Activated CD8-positive, alpha-beta T cell treated with anti-CD3 and anti-CD28 coated beads, Interleukin-2, amount 10 ng/mL, durations not matched to agents 7 days and 5 days (primary cell): ENCODE measurements around the gene CACNA1G. TPM values are rescaled to one million over a fixed set of nuclear protein-coding genes. Genes with fewer than 3 reads are reported as not detected.

ENCODE experiments used
- ATAC-seq: fragments of 150-1000 bp; cut with Tn5 transposase; one replicate; pipeline ENCODE4 v1.10.0; 2021; ENCODE audit warnings: moderate library complexity
- CTCF ChIA-PET: fragments of 350-600 bp; sonication (Branson Sonifier 250); formaldehyde crosslinking; loops from one replicate; lab custom pipeline; 2021; ENCODE audit warnings: antibody characterized with exemption; lab: Charles Lee
- POLR2A ChIA-PET: fragments of 350-600 bp; sonication (Branson Sonifier 250); formaldehyde crosslinking; loops from one replicate; lab custom pipeline; 2021; ENCODE audit warnings: antibody characterized with exemption; lab: Charles Lee
- DNase-seq: peaks from one replicate; pipeline ENCODE4 v3.0.0-alpha.2; 2020
- H3K27ac Mint-ChIP-seq: one replicate; pipeline ENCODE4 v1.8.0; 2021; ENCODE audit warnings: mild to moderate bottlenecking, mixed read lengths
- H3K27me3 Mint-ChIP-seq: one replicate; pipeline ENCODE4 v1.8.0; 2021; ENCODE audit warnings: low read depth, mixed read lengths
- H3K36me3 Mint-ChIP-seq: one replicate; pipeline ENCODE4 v1.8.0; 2021; ENCODE audit warnings: low read depth, mixed read lengths
- H3K4me1 Mint-ChIP-seq: one replicate; pipeline ENCODE4 v1.8.0; 2021; ENCODE audit warnings: low read depth, mixed read lengths
- H3K4me3 Mint-ChIP-seq: one replicate; pipeline ENCODE4 v1.8.0; 2021; ENCODE audit warnings: mild to moderate bottlenecking, mixed read lengths
- H3K9me3 Mint-ChIP-seq: one replicate; pipeline ENCODE4 v1.8.0; 2022; ENCODE audit warnings: mixed read lengths; ENCODE audit not compliant: insufficient read depth
- total RNA-seq, 2 experiments: library from RNA; stranded (reverse); gene quantifications; one replicate each; pipeline ENCODE4 v1.2.3, GENCODE V29; 2021

The CACNA1G gene
- total RNA-seq, 2 experiments from 2014 or later: not detected

DNA sequence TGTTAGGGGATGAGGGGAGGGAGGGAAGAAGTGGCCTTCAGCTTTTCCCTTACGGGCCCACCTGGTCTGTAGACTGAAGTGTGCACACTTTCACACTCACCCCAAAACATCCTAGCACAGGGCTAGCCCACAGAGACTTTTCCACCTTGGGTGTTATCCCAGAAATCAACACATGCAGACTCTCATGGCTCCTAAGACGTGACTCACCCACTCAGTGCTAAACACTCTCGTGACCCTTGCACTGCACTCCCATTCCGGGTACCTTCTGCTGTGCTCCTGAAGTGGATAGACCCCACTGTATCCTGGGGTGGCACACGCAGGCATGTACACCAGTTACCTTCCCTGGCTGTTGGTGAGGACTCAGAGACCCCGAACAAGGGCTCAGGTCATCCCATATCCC, 51.1 kb downstream of the CACNA1G start:
- CTCF ChIA-PET: no interaction called here
- POLR2A ChIA-PET: interaction anchor here (0.7 kb wide), 1 partner anchor 118 kb away, joined by 3 read pairs; no protein-coding TSS in a partner anchor

DNA sequence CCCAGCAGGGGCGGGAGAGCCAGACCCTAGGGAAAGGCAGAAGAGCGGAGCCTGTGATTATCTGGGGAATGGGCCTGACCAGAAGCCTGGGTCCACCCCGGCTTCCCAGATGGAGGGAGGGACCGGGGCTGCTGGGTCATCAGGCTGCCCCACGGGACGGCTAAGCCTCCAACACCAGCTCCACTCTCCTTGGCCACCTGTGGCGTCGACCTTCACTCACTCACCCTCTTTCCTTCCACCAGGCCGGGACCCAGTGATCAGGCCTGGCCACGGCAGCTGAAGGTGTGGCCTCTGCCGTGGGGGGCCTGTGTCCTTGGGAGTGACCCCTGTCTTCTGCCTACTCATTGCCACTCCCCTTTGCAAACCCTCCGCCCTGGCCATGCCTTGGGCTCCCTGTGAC, 51.8 kb downstream of the CACNA1G start:
- Mint-ChIP-seq H3K27ac (no peak overlapping the region), H3K36me3 (no peaks in the 10 kb centered on the region), H3K27me3 (peaks cover 7% of the 10 kb centered on the region), H3K9me3 (no peaks in the 10 kb centered on the region), H3K4me1 (peaks cover 12% of the 10 kb centered on the region), H3K4me3 (no peak overlapping the region)
- ChIA-PET POLR2A (no interaction called here), CTCF (interaction anchor here (1.2 kb wide), 1 partner anchor 66 kb away, joined by 3 read pairs; the partner anchor contains the start of gene SPATA20)
- no peak for ATAC-seq
- no peak for DNase-seq

More for the DNA sequence above, 51.1 kb downstream of the CACNA1G start:
- ATAC-seq (no peak), DNase-seq (no peak)
- peaks cover 11% of the 10 kb centered on the region for H3K27me3 Mint-ChIP-seq
- no peak overlapping the region for H3K4me3 Mint-ChIP-seq
- peak overlapping the region; percentile 46 for H3K27ac Mint-ChIP-seq
- peaks cover 12% of the 10 kb centered on the region for H3K4me1 Mint-ChIP-seq
- no peaks in the 10 kb centered on the region for H3K36me3 Mint-ChIP-seq
- no peaks in the 10 kb centered on the region for H3K9me3 Mint-ChIP-seq

DNA sequence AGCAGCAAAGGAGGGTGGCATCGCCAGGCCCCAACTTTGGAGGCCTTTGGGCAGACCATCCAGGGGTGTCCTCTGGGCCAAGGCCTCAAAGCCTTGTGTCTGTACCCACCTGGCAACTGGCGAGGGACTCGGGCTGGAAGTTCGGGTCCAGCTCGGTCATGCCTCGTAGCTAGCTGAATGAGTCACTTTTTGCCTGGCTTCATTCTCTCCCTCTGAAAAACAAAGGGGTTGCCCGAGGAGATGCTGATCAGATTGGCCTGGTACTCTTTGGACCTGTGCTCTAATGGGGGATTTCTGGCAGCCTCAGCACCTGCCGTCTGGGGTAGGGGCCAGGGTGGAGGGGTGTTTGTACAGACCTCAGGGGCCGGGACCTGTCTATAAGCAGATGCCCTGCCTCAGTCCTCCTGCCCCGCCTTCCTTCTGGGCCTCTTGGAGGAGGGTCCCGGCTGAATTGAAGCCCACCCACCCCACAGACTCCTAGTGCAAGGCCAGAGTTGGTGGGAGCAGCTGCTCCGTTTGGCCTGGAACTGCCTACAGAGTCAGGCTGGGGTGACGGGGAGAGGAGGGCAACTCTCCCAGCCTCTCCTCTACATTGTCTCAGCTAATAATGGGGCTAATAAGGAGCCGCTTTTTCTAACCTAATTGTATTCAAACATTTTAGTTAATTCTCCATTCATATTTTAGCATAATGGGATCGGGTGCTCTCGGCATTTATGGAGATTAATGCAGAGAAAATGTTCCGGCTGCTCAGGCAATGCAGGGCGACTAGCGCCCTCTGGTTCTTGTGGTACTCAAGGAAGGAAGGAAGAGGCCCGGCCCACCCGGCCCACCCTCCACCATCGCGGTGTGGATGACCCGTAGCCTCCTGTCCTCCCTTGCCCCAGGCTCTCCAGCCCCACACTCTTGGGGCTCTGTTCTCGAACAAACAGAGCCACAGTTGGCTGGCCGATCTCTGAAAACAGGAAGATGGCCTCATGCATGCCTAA, 52.8 kb downstream of the CACNA1G start:
- peaks cover 7% of the 10 kb centered on the region for H3K27me3 Mint-ChIP-seq

DNA sequence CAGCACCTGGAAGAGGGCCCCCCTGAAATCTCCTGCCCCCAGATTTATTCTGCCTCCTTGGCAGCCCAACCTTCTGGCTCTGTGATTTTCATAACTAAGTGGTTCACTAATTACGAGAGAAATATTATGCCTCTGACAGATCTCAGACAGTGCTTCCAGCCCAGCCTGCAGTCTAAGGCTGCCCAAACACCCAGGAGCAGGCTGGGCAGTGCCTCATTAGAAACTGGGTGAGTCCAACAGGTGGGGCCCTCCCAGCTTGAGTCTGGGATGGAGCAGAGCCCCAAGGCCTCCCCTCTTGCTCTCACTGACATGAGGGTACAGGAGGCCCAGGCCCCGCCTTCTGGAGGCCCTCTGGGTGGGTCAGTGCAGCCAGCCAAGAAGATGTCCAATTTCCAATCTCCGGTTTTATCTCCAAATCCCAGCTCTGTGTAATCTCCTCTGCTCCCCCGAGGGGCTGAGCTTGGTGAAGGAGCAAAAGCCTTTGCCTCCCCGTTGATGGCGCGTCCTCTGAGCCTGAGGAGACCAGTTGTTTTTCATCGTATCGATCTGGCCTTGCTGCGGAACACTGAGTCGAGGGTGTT, 54.0 kb downstream of the CACNA1G start:
- no peaks in the 10 kb centered on the region for H3K36me3 Mint-ChIP-seq
- no peak for ATAC-seq
- no peak overlapping the region for H3K4me3 Mint-ChIP-seq
- H3K27me3 Mint-ChIP-seq: peaks cover 7% of the 10 kb centered on the region
- no peaks in the 10 kb centered on the region for H3K9me3 Mint-ChIP-seq
- no peak for DNase-seq
- H3K4me1 Mint-ChIP-seq: peaks cover 12% of the 10 kb centered on the region
- H3K27ac Mint-ChIP-seq: no peak overlapping the region
- ChIA-PET CTCF (no interaction called here), POLR2A (no interaction called here)

More for the DNA sequence above, 52.8 kb downstream of the CACNA1G start:
- ChIA-PET POLR2A (no interaction called here), CTCF (interaction anchor here (1.2 kb wide), 1 partner anchor 67 kb away, joined by 3 read pairs; the partner anchor contains the start of gene SPATA20)
- ATAC-seq (no peak), DNase-seq (no peak)
- H3K4me1 Mint-ChIP-seq: peaks cover 12% of the 10 kb centered on the region
- no peak overlapping the region for H3K27ac Mint-ChIP-seq
- H3K9me3 Mint-ChIP-seq: no peaks in the 10 kb centered on the region
- no peak overlapping the region for H3K4me3 Mint-ChIP-seq
- no peaks in the 10 kb centered on the region for H3K36me3 Mint-ChIP-seq

DNA sequence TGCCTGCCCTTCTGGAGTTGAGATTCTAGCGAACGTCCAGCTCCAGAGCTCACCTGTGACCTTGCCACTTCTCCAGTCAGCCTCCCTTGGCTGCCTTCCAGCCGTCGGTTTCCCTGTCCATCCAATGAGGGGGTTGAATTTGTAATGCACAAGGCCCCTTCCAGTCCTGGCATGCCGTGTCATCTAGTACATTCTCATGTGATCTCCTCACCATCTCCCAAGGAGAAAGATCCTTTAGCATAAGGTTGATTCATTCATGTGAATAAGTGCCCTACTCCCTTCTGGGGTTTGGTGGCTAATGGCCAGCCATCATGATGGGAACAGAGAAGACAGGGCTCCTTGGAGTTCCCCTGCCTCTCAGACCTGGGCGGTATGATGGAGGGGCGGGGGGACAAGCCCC, 55.3 kb downstream of the CACNA1G start:
- peaks cover 12% of the 10 kb centered on the region for H3K4me1 Mint-ChIP-seq
- POLR2A ChIA-PET: no interaction called here

DNA sequence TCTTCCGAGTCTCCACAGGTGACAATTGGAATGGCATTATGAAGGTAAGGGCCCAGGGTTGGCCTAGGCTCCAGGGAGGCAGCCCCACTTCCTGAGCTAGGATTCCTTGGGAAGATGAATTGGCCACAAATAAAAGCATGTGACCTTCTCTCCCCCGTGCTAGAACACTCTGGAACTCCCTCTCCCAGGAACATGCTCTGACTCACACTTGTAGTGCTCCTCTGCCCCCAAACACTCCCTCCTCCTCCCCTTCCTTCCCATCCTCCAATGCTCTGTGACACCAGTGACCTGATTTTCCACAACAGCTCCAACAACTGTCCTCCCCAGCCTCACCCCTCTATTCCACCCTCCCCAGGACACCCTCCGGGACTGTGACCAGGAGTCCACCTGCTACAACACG, 57.8 kb downstream of the CACNA1G start:
- Mint-ChIP-seq H3K27ac (no peak overlapping the region), H3K9me3 (no peaks in the 10 kb centered on the region), H3K4me3 (no peak overlapping the region), H3K4me1 (peaks cover 12% of the 10 kb centered on the region), H3K27me3 (peaks cover 9% of the 10 kb centered on the region), H3K36me3 (no peaks in the 10 kb centered on the region)
- DNase-seq (no peak), ATAC-seq (no peak)
- POLR2A ChIA-PET: no interaction called here
- CTCF ChIA-PET: interaction anchor here (2.9 kb wide), 1 partner anchor 12 kb away, joined by 9 read pairs; no protein-coding TSS in a partner anchor

More for the DNA sequence above, 55.3 kb downstream of the CACNA1G start:
- H3K36me3 Mint-ChIP-seq: no peaks in the 10 kb centered on the region
- ATAC-seq (no peak), DNase-seq (no peak)
- H3K27ac Mint-ChIP-seq: no peak overlapping the region
- no peaks in the 10 kb centered on the region for H3K9me3 Mint-ChIP-seq
- H3K4me3 Mint-ChIP-seq: no peak overlapping the region
- CTCF ChIA-PET: no interaction called here
- peaks cover 7% of the 10 kb centered on the region for H3K27me3 Mint-ChIP-seq

DNA sequence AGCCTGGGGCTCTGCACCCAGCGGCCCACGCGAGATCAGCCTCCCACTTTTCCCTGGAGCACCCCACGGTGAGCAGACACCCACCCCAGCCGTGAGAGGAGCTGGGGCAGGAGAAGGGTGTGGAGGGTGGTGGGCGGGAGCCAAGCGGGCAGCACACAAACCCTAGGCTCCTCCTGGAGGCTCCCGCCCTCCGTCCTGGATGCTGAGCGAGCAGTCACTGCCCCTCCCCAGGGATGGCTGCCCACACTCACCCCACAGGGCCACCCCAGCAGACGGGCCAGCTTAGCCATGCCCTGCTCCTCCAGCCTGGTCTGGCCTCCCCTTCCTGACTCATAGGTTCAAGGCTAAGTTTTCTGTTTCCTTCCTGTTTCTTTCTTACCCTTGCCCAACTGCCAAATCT, 58.4 kb downstream of the CACNA1G start:
- ATAC-seq: no peak
- no peak overlapping the region for H3K27ac Mint-ChIP-seq

DNA sequence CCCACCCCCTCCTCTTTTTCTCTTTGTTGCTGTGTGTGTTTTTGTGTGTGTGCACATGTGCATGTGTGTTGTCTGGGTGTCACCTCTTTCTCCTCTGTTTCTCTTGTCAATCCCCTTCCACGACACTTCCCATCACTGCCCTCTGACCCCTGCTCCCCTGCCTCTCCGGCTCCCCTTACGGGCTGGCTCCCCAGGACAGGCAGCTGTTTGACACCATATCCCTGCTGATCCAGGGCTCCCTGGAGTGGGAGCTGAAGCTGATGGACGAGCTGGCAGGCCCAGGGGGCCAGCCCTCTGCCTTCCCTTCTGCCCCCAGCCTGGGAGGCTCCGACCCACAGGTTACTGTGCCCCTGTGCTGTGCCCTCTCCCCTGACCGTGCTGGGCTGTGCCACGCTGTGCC, 59.0 kb downstream of the CACNA1G start:
- CTCF ChIA-PET: interaction anchor here (2.9 kb wide), 1 partner anchor 11 kb away, joined by 9 read pairs; no protein-coding TSS in a partner anchor
- POLR2A ChIA-PET: no interaction called here
- no peaks in the 10 kb centered on the region for H3K9me3 Mint-ChIP-seq

More for the DNA sequence above, 58.4 kb downstream of the CACNA1G start:
- DNase-seq: no peak
- Mint-ChIP-seq H3K36me3 (no peaks in the 10 kb centered on the region), H3K27me3 (peaks cover 9% of the 10 kb centered on the region), H3K4me3 (no peak overlapping the region), H3K4me1 (peaks cover 7% of the 10 kb centered on the region), H3K9me3 (no peaks in the 10 kb centered on the region)
- ChIA-PET POLR2A (no interaction called here), CTCF (interaction anchor here (2.9 kb wide), 1 partner anchor 11 kb away, joined by 9 read pairs; no protein-coding TSS in a partner anchor)

DNA sequence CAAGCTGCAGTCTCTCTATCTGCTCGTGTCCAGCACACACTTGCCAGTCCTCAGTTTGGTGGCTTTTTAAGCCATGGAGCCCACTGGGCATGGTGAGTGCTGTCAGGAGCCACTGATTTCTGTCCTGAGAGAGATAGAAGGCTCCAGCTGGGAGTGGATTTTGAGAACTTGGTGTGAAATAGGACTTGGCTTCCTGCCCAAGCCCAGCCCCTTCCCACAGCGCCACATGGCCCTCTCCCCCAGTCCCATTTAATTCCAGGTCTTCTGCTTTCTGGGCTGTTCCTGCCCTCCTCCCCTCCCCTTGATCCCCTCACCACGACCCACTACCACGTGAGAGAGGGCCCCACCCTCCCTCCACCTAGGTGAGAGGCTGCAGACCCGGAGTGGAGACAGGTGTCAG, 59.7 kb downstream of the CACNA1G start:
- peaks cover 9% of the 10 kb centered on the region for H3K27me3 Mint-ChIP-seq
- H3K4me1 Mint-ChIP-seq: no peaks in the 10 kb centered on the region
- ChIA-PET CTCF (interaction anchor here (2.9 kb wide), 1 partner anchor 10 kb away, joined by 9 read pairs; no protein-coding TSS in a partner anchor), POLR2A (no interaction called here)
- H3K27ac Mint-ChIP-seq: no peak overlapping the region
- DNase-seq (no peak), ATAC-seq (no peak)
- no peak overlapping the region for H3K4me3 Mint-ChIP-seq
- H3K36me3 Mint-ChIP-seq: no peaks in the 10 kb centered on the region
- H3K9me3 Mint-ChIP-seq: no peaks in the 10 kb centered on the region

More for the DNA sequence above, 59.0 kb downstream of the CACNA1G start:
- H3K4me3 Mint-ChIP-seq: no peak overlapping the region
- H3K36me3 Mint-ChIP-seq: no peaks in the 10 kb centered on the region
- no peak for ATAC-seq
- DNase-seq: no peak
- H3K27me3 Mint-ChIP-seq: peaks cover 9% of the 10 kb centered on the region
- no peak overlapping the region for H3K27ac Mint-ChIP-seq
- peaks cover 2% of the 10 kb centered on the region for H3K4me1 Mint-ChIP-seq

DNA sequence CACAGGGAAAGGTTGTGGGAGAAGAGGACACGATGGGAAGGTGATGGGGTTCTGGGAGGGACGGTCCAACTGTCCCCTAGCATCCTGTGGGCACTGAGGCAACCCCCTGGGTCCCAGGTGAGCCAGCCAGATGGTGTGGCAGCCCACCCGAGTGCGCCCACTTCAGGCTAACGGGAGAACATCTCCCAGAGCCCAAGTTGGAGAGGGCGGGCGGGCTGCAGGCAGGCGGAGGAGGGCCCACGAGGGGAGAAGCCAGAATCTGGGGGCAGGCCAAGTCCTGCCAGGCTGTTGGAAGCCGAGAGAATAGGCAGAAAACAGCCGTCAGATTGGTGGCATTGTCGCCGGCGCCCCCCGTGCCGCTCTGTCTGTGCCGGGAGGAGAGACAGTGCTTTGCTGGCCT, 60.3 kb downstream of the CACNA1G start:
- DNase-seq (no peak), ATAC-seq (no peak)
- Mint-ChIP-seq H3K36me3 (no peaks in the 10 kb centered on the region), H3K27ac (no peak overlapping the region), H3K4me3 (no peak overlapping the region), H3K4me1 (no peaks in the 10 kb centered on the region), H3K27me3 (peaks cover 9% of the 10 kb centered on the region), H3K9me3 (no peaks in the 10 kb centered on the region)
- CTCF ChIA-PET: no interaction called here
- POLR2A ChIA-PET: no interaction called here

DNA sequence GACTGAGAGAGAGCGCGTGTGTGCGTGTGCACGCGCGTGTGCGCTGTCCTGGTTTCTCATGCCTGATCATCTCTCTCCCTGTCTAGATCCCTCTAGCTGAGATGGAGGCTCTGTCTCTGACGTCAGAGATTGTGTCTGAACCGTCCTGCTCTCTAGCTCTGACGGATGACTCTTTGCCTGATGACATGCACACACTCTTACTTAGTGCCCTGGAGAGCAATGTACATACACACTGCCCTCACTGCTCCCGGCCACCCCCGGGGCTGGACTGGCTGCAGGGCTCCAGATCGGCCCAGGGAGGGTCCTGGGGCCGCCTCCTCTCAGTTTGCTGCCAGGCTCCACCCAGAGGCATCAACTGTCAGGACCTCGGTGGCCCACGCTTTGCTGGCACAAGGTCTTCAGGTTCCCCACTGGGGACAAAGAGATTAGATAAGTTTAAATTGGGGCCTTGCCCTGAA, 61.1 kb downstream of the CACNA1G start:
- DNase-seq: no peak
- no peaks in the 10 kb centered on the region for H3K4me1 Mint-ChIP-seq
- ChIA-PET POLR2A (no interaction called here), CTCF (interaction anchor here (0.6 kb wide), 1 partner anchor 10 kb away, joined by 3 read pairs; no protein-coding TSS in a partner anchor)
- no peak overlapping the region for H3K27ac Mint-ChIP-seq
- no peak for ATAC-seq
- H3K4me3 Mint-ChIP-seq: no peak overlapping the region
- H3K36me3 Mint-ChIP-seq: no peaks in the 10 kb centered on the region
- H3K9me3 Mint-ChIP-seq: no peaks in the 10 kb centered on the region
- H3K27me3 Mint-ChIP-seq: peaks cover 5% of the 10 kb centered on the region
